GM12892 (cell line): ENCODE data around the gene PARP15.

ENCODE experiments used
- POLR2A ChIP-seq: IDR thresholded peaks from 2 replicates; pipeline ENCODE4 v1.6.1; 2011; ENCODE audit warnings: low read depth, low read length, control low read depth
- POLR2AphosphoS5 ChIP-seq: IDR thresholded peaks from 2 replicates; pipeline ENCODE4 v1.6.1; 2011; ENCODE audit warnings: low read depth, low read length, control low read depth

DNA sequence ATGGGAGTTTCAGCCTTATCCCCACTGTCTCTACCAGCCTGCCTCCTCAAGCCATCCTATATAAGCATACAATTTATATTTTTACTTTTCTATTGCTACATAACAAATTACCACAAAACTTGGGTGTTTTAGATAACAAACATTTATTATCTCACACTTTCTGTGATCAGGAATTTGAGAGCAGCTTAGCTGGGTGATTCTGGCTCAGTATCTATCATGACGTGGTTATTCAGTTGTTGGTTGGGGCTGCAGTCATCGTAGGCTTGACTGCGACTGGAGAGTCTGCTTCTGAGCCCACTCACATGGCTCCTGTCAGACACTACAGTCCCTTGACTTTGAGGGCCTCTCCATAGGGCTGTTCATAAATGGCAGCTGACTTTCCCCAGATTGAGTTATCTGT lies 20.7 kb downstream of the PARP15 start:
- TF ChIP-seq POLR2AphosphoS5 (no peak), POLR2A (no peak)
